Smooth muscle cell (in vitro differentiated cells): ENCODE measurements around the gene MACROH2A1. TPM values are rescaled to one million over a fixed set of nuclear protein-coding genes. Genes with fewer than 3 reads are reported as not detected.

Source experiments
- DNase-seq: peaks from one replicate; lab custom pipeline; 2025; ENCODE audit not compliant: unreplicated experiment; lab: John Stamatoyannopoulos, UW
- H2AFZ ChIP-seq: fragments of 200-600 bp; sonication (generic); 2 replicates; pipeline ENCODE4 v1.6.0; 2016; ENCODE audit warnings: antibody characterized with exemption, low read depth, mild to moderate bottlenecking
- H3F3A ChIP-seq: fragments of 200-600 bp; sonication (generic); 2 replicates; pipeline ENCODE4 v1.6.0; 2017; ENCODE audit warnings: antibody characterized with exemption, low read depth
- H3K27ac ChIP-seq: fragments of 200-600 bp; sonication (generic); 2 replicates; pipeline ENCODE4 v1.5.1; 2016; ENCODE audit warnings: low read depth, mild to moderate bottlenecking
- H3K27me3 ChIP-seq: fragments of 200-600 bp; sonication (generic); 2 replicates; pipeline ENCODE4 v1.6.1; 2016; ENCODE audit warnings: low read depth, mild to moderate bottlenecking
- H3K36me3 ChIP-seq: fragments of 200-600 bp; sonication (generic); 2 replicates; pipeline ENCODE4 v1.5.1; 2016; ENCODE audit warnings: low read depth
- H3K4me1 ChIP-seq: fragments of 200-600 bp; sonication (generic); 2 replicates; pipeline ENCODE4 v1.5.1; 2016; ENCODE audit warnings: low read depth
- H3K4me2 ChIP-seq: fragments of 200-600 bp; sonication (generic); 2 replicates; pipeline ENCODE4 v1.6.0; 2016; ENCODE audit warnings: mild to moderate bottlenecking
- H3K4me3 ChIP-seq: fragments of 200-600 bp; sonication (generic); 2 replicates; pipeline ENCODE4 v1.5.1; 2016; ENCODE audit warnings: mild to moderate bottlenecking
- H3K79me2 ChIP-seq: fragments of 200-600 bp; sonication (generic); 2 replicates; pipeline ENCODE4 v1.6.0; 2016; ENCODE audit warnings: low read depth, mild to moderate bottlenecking
- H3K9ac ChIP-seq: fragments of 200-600 bp; sonication (generic); 2 replicates; pipeline ENCODE4 v1.6.0; 2016; ENCODE audit warnings: low read depth
- H3K9me3 ChIP-seq: fragments of 200-600 bp; sonication (generic); replicated peaks from 2 replicates; pipeline ENCODE4 v1.5.1; 2016; ENCODE audit warnings: low read depth
- H4K20me1 ChIP-seq: fragments of 200-600 bp; sonication (generic); 2 replicates; pipeline ENCODE4 v1.6.0; 2016; ENCODE audit warnings: low read depth
- CTCF ChIP-seq: fragments of 200-600 bp; sonication (generic); IDR thresholded peaks from 2 replicates; pipeline ENCODE4 v1.5.1; 2017; ENCODE audit warnings: borderline replicate concordance, mild to moderate bottlenecking, antibody characterized with exemption; ENCODE audit not compliant: insufficient read depth, poor library complexity, severe bottlenecking
- WGBS: methylation state at CpG from one replicate; pipeline ENCODE4 v1.1.7; 2016; ENCODE audit warnings: low lambda C conversion rate; 5-methylcytosine and 5-hydroxymethylcytosine counted together
- polyA plus RNA-seq: library from polyadenylated mRNA; unstranded; fragments of >200 nt; fragmentation: Nextera tagmentation; extraction: Ambion mirVana; gene quantifications from 2 replicates; pipeline ENCODE4 v1.2.1, GENCODE V29; 2016
- total RNA-seq: library from RNA; depleted of rRNA; stranded (reverse); fragments of >200 nt; gene quantifications from 2 replicates; pipeline ENCODE4 v1.2.3, GENCODE V29; 2014

The MACROH2A1 gene
- total and polyA plus RNA-seq, 2 experiments from 2014 or later: 309 to 371 TPM

- no peaks in the 10 kb centered on the region for H3K27me3 ChIP-seq
- no peaks in the 10 kb centered on the region for H4K20me1 ChIP-seq
- H3K36me3 ChIP-seq: no peaks in the 10 kb centered on the region
- DNase-seq: no peak
- H3K79me2 ChIP-seq: no peaks in the 10 kb centered on the region
- no peak for TF ChIP-seq CTCF
- 58% methylated on average over 7 of the region's 7 CpGs for WGBS
- H3K4me2 ChIP-seq: peak overlapping the region; percentile 68
- no peak overlapping the region for H3K4me3 ChIP-seq
- no peaks in the 10 kb centered on the region for H3F3A ChIP-seq
- peaks cover 15% of the 10 kb centered on the region for H3K4me1 ChIP-seq
- H3K9me3 ChIP-seq: no peaks in the 10 kb centered on the region
- no peak overlapping the region for H3K9ac ChIP-seq
- peak overlapping the region; percentile 87 for H3K27ac ChIP-seq
- H2AFZ ChIP-seq: no peak overlapping the region
Measured at GRCh38 chr5:135308245-135308644, 90.8 kb downstream of the MACROH2A1 start.

GRCh38 chr5:135307143-135307903 lies 91.7 kb downstream of the MACROH2A1 start:
- no peaks in the 10 kb centered on the region for H4K20me1 ChIP-seq
- H3K9me3 ChIP-seq: no peaks in the 10 kb centered on the region
- H3K4me3 ChIP-seq: no peak overlapping the region
- no peak overlapping the region for H2AFZ ChIP-seq
- no peaks in the 10 kb centered on the region for H3F3A ChIP-seq
- no peak overlapping the region for H3K9ac ChIP-seq
- peaks cover 15% of the 10 kb centered on the region for H3K4me1 ChIP-seq
- no peaks in the 10 kb centered on the region for H3K79me2 ChIP-seq
- no peaks in the 10 kb centered on the region for H3K36me3 ChIP-seq
- H3K27ac ChIP-seq: no peak overlapping the region
- H3K27me3 ChIP-seq: no peaks in the 10 kb centered on the region
- H3K4me2 ChIP-seq: no peak overlapping the region
- WGBS: 65% methylated on average over 23 of the region's 23 CpGs
- TF ChIP-seq CTCF: no peak
- no peak for DNase-seq

GRCh38 chr5:135306557-135306956 lies 92.5 kb downstream of the MACROH2A1 start:
- Histone ChIP-seq H3K27me3 (no peaks in the 10 kb centered on the region), H2AFZ (no peak overlapping the region), H3K27ac (no peak overlapping the region), H3K79me2 (no peaks in the 10 kb centered on the region), H3K9ac (no peak overlapping the region), H3K4me1 (peaks cover 15% of the 10 kb centered on the region), H3F3A (no peaks in the 10 kb centered on the region), H4K20me1 (no peaks in the 10 kb centered on the region), H3K4me3 (no peak overlapping the region), H3K4me2 (no peak overlapping the region), H3K9me3 (no peaks in the 10 kb centered on the region), H3K36me3 (no peaks in the 10 kb centered on the region)
- TF ChIP-seq CTCF: no peak
- no peak for DNase-seq
- WGBS: over 99% methylated on average over 9 of the region's 9 CpGs
